KG1 (cell line): ENCODE results near the gene STK40.

Source experiments
- DNase-seq: peaks from one replicate; lab custom pipeline; 2025; lab: John Stamatoyannopoulos, UW

STK40 gene

GRCh38 chr1:36397378-36398230 lies 11.9 kb upstream of the STK40 start, which contains the start of gene LSM10:
Gene LSM10, minus strand, starts transcription at chr1:36397908. Its CDS starts 3,779 bp downstream, at chr1:36394129.
- DNase-seq: peak; percentile 92

- no peak for DNase-seq
Measured at GRCh38 chr1:36397083-36397377, 11.3 kb upstream of the STK40 start.

DNA sequence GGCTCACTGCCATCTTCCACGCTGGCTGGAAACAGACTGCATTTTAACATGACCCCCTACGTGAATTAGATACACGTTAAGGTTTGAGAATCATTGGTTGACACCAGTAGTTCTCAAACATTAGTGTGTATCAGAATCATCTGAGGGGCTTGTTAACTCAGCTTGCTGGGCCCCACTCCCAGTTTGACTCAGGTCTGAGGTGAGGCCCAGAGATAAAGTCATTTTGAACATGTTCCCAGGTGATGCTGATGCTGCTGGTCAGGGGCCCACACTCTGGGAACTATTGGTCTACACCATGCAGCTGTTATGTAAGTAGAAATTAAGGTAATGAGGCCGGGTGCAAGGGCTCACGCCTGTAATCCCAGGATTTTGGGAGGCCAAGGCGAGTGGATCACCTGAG lies 10.6 kb upstream of the STK40 start:
- no peak for DNase-seq

DNA sequence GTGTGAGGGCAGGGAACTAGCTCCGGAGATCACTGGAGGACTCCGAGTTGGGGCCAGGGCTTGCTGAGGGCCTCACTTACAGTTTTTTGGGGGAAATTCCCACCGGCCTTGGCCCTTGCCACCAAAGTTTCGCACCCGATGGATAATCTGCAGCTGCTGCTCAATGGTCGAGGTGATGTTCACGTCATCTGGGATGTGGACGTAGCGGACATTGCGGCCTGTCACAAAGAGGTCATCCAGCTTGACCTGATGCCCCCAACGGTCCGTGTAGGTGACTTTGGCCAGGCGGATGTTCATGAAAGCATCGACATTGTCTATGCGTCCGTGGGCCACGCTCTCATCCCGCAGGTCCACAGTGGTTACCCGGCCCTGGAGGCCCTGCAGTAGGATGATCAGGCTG lies 8.0 kb upstream of the STK40 start:
- DNase-seq: no peak

GRCh38 chr1:36392836-36393235 lies 7.1 kb upstream of the STK40 start:
- DNase-seq: no peak

- DNase-seq: no peak
Measured at GRCh38 chr1:36391271-36391670, 5.5 kb upstream of the STK40 start.

DNA sequence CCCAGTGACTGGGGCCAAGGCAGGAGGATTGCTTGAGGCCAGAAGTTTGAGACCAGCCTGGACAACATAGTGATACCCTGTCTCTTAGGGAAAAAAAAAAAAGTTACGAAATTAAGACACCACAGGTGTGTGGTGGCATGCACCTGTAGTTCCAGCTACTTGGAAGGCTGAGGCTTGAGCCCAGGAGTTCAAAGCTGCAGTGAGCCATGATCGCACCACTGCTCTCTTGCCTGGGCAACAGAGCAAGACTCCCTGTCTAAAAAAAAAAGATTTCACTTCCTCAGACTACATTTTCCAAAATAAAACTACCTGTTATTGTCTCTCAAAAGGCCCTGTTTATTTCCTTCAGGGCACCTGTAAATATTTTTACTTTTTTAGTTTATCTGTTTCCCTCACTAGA lies 4.7 kb upstream of the STK40 start:
- no peak for DNase-seq

DNA sequence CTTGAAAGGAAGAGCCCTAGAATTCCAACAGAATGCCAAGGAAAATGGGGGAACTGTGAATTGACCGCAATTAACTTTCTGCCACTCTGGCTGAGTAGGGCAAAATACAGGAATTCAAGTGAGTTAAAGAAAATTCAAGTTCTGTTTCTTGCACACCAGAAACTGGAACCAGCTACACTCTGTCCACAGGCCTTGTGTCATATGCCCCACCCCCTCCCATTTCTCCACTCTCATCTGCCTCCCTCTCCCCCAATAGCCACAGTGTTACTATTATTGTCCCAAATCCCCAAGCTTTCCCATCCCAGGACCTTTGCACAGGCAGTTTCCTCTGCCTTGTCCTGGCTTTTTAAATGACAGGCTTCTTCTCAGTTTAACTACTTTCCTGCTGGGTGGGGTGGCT lies 4.3 kb upstream of the STK40 start:
- no peak for DNase-seq

- no peak for DNase-seq
Measured at GRCh38 chr1:36389261-36389660, 3.5 kb upstream of the STK40 start.

DNA sequence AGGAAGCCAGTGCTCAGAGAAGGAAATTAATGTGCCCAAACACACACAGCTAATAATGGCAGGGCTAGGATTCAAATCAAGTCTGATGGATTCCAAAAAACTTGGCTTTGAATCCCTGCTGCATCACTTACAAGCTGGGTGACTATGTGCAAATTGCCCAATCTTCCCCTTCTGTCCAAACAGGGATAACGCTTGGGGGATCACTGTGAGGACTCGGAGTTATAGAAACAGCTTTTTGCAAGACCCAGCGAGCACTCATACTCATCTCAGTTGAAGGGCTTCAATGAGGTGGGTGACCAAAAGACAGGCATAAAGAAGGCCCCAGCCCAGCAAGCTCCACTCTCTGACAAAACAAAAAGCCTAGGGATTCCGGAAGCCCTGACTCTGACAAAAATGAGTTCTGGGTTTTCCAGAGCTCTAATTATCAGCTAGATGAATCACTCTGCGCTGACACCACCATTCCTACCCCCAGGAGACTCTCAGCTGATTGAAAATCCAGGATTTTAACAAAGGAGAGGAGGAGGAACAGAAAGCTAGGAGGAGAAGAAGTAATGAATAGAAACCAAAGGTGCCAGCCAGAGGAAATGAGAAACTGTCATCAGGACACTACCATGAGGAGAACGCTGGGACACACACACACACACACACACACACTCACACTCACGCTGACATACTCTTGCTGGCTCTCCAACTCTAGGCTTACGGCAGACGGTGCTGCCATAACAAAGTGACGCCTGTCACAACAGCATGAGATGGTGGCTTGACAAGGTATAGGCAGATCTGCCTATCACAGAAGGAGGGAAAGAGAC lies 1.6 kb upstream of the STK40 start:
- DNase-seq: no peak

- DNase-seq: peak; percentile 96
Measured at GRCh38 chr1:36386265-36387140, 779 bp upstream of the STK40 start.

DNA sequence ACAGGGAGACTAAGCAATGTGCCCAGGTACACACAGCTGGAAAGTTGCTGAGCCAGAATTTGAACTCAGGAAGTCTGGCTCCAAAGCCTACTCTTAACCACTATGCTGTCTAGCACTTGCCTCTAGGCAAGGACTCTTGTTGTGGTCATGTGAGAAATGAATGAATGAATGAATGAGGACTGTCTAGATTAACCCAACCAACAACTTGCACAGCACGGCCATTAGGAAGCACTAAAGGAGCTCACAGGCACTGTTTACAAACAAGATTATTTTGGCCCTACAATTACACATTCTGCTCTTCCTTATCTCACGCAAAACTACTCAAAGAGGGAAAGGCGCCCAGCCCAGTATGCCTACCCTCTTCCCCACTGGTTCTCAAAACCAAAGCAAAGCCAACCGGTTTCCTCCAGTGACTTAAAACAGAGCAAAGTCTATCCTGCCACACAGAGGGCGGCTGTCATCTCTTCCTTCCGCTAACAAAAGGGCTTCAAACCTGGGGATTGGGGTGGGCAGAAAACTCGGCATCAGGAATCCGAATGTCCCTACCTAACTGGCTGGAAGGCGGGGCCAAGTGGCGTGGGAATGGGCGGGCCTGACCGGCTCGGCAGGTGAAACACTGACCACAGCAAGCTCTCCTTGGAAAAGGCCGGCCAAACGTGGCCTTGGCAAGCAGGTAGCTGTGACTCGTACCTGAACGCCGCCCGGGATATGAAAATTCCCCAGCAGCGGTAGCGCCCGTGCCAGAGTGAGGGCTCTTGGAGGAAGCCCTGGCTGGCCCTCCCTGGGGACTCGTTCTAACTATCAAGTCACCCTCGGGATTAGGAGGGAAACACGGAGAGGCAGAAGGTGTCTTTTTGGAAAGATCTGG lies 948 bp downstream of the STK40 start:
- DNase-seq: peak; percentile 40

DNA sequence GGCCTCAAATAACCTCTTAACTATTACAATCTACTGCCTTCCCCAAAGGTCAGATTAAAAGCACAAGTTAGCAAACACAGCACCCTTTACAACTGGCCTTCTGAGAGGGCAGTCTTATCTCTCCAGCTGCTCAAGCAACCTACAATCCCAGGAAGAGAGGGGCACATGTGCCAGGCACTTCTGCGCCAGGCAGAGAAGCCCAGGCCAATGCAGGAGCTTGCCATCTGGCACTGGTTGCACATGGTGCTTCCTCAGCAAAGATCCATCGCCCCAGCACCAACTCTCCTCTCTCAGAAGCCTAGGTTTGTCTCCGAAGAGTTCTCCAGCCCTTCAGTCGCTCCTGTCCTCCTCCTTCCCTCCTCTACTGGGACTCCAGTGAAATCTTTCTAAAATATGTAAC lies 2.5 kb downstream of the STK40 start:
- no peak for DNase-seq

GRCh38 chr1:36382669-36383068 lies 3.1 kb downstream of the STK40 start:
- DNase-seq: no peak

DNA sequence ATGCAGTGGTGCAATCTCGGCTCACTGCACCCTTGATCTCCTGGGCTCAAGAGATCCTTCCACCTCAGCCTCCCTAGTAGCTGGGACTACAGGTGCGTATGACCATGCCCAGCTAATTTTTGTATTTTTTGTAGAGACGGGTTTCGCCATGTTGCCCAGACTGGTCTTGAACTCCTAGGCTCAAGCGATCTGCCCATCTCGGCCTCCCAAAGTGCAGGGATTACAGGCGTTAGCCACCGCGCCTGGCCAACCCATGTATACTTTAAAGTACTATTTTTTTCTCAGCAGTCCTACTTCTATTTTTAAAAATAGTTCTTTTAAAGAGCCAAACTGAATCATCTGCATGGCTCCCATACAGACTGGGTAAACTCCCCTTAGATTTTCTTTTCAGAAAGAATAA lies 3.5 kb downstream of the STK40 start:
- DNase-seq: no peak

DNA sequence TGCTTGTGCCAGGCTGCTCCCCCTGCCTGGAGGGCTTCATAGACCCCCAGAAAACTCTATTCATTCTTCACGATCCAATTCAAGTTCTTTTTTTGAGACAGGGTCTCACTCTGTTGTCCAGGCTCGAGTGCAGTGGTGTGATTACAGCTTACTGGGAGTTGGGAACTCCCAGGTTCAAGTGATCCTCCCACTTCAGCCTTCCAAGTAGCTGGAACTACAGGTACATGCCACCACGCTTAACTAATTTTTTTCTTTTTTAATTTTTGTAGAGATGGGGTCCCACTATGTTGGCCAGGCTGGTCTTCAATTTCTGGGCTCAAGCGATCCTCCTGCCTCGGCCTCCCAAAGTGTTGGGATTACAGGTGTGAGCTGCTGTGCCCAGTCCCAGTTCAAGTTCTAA lies 4.3 kb downstream of the STK40 start:
- DNase-seq: no peak

DNA sequence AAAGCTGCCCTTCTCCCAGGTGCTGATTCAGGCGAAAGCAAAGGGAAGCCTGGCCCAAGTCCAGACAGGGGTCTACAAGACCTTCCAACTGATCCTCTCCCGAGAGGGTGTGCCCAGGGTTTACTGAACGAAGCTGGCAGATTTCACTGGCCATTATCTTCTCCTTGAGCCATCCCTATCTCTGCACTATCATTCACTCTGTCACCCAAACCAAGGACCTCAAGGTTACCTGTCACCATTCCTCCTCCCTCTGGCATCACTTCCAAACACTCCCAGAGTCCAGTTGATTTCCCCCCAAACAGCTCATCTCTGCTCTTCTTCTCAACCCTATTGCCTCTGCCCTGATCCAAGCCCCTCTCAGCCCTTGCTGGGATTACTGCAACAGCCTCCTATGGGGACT lies 4.9 kb downstream of the STK40 start:
- DNase-seq: no peak

DNA sequence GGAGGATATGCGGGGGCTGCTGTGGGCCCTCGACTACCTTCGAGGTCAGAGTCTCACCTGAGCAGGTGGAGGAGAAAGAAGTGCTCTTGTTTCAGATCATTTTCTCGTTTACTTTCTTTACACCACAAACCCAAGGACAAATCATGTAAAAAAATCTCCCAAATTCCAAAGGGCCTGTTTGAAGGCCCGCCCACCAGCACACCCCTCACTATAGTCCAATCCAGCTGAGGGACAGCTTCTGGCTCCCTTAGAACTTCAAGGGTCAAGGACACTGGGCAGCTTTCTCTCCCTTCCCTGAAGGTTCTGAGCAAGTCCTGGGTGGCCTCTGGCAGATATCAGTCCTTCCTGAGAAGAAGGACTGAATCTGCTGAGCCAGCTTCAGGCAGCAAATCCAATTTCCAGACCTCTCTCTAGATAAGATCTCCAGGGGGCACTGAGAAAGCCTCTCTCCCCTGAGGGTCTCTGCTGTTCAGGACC lies 5.5 kb downstream of the STK40 start:
- DNase-seq: no peak

DNA sequence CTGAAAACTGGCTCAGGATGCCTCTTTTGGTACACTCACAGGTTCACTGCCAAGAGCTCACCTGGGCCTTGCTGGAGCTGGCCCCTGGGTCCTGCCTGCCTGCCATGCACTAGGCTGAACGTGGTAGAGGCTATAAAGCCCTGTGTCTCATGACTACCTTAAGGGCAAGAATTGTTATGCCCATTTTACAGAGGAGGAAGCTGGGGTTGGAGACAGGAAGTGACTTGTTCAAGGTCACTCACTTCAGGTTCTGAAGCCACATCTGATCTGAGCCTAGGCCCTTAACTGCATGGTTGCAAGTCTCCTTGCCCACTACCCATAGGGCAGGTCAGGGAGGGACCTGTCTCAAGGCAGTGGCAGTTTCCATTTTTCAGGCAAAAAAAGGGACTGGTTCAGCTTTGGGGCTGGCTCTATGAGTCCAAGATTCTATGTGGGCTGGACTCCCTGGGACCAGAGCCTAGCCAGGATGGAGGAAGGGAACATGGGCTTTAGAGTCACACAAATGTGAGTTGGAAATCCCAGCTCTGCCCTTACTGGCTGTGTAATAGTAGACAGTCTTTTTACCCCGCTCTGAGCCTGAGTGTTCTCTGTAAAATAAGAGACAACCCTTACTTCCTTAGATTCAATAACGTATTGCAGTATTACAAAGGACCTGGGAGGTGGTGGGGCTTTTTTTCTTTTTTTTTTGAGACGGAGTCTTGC lies 7.8 kb downstream of the STK40 start:
- DNase-seq: no peak

DNA sequence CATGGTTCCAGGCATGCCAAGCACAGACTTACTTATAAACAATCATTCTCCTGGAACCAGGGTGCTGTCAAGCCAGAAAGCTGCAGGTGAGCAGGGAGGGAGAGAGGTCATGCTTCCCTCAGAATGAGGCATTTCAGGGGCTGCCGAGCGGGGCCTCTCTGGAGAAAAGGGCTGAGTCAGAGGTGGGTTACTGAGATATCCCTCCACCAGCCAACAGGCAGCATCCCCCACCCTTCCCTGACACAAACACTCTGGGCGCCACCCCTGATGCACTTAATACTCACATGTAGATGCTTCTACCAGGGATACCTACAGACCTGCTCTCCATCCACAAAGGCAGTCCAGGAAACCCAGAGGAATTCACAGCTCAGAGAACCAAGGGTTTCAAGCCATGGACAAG lies 13.1 kb downstream of the STK40 start:
- no peak for DNase-seq
